Uterus (tissue), 2 donors: ENCODE data around the gene GNAS-AS1.

ENCODE experiments used
- CTCF ChIP-seq, 4 experiments: fragments of 200-600 bp in 2 of 4; fragments of 450-650 bp in 2 of 4; sonication (generic) in 2 of 4; IDR thresholded peaks; one replicate each; pipeline ENCODE4 v1.5.1; 2016 to 2019; ENCODE audit warnings: antibody characterized with exemption in 4 of 4, mild to moderate bottlenecking in 2 of 4, moderate library complexity in 1 of 4
- POLR2A ChIP-seq, 2 donors: fragments of 450-650 bp; IDR thresholded peaks; one replicate each; pipeline ENCODE4 v1.6.1; 2016; ENCODE audit warnings: antibody characterized with exemption in 2 of 2, mild to moderate bottlenecking in 1 of 2, moderate library complexity in 1 of 2

- no peak for TF ChIP-seq CTCF (IDR thresholded peaks at IDR 0.05)
- TF ChIP-seq POLR2A (IDR thresholded peaks at IDR 0.05), result no peak
Observed at GRCh38 chr20:58795923-58796245, 54.8 kb downstream of the GNAS-AS1 start.
